Lung (tissue), 12 donors: ENCODE measurements around the gene AGMO. TPM values are rescaled to one million over a fixed set of nuclear protein-coding genes. Genes with fewer than 3 reads are reported as not detected.

Experiments used
- ATAC-seq: fragments of 200-7000 bp; cut with Tn5 transposase; one replicate; pipeline ENCODE4 v1.9.1; 2020; ENCODE audit warnings: moderate number of reproducible peaks; ENCODE audit not compliant: insufficient read depth, low FRiP score
- DNase-seq, 3 donors: peaks; one replicate each; pipeline ENCODE4 v3.0.0-alpha.2; 2013 to 2017
- H3K27ac ChIP-seq, 2 donors: one replicate each; pipeline ENCODE4 v1.5.1; 2013; ENCODE audit warnings: mild to moderate bottlenecking in 2 of 2, moderate library complexity in 2 of 2, control low read depth in 1 of 2, inconsistent platforms in 1 of 2, low read depth in 1 of 2, low read length in 1 of 2
- H3K27me3 ChIP-seq, 3 donors: one replicate each; pipeline ENCODE4 v1.5.1; 2013; ENCODE audit warnings: low read length in 2 of 3; ENCODE audit not compliant: control insufficient read depth in 3 of 3, insufficient read depth in 3 of 3
- H3K36me3 ChIP-seq, 4 donors: one replicate each; pipeline ENCODE4 v1.5.1; 2013; ENCODE audit warnings: low read length in 4 of 4, mild to moderate bottlenecking in 1 of 4, moderate library complexity in 1 of 4; ENCODE audit not compliant: control insufficient read depth in 4 of 4, insufficient read depth in 4 of 4
- H3K4me1 ChIP-seq, 5 donors: one replicate each; pipeline ENCODE4 v1.5.1; 2013; ENCODE audit warnings: low read length in 5 of 5, mild to moderate bottlenecking in 2 of 5, moderate library complexity in 1 of 5; ENCODE audit not compliant: control insufficient read depth in 5 of 5, insufficient read depth in 5 of 5
- H3K4me3 ChIP-seq: one replicate; pipeline ENCODE4 v1.5.1; 2013; ENCODE audit warnings: mild to moderate bottlenecking, control low read depth, moderate library complexity
- H3K9ac ChIP-seq, 2 donors: one replicate each; pipeline ENCODE4 v1.5.1; 2013; ENCODE audit warnings: low read length in 2 of 2, control low read depth in 1 of 2; ENCODE audit not compliant: insufficient read depth in 1 of 2
- H3K9me3 ChIP-seq, 4 donors: one replicate each; pipeline ENCODE4 v1.5.1; 2013; ENCODE audit warnings: low read length in 3 of 4, mild to moderate bottlenecking in 1 of 4, moderate library complexity in 1 of 4; ENCODE audit not compliant: control insufficient read depth in 4 of 4, insufficient read depth in 3 of 4
- CTCF ChIP-seq: IDR thresholded peaks from 2 replicates; pipeline ENCODE4 v1.5.1; 2012; ENCODE audit warnings: mild to moderate bottlenecking; ENCODE audit errors: control extremely low read depth, extremely low read depth
- WGBS, 2 donors: extraction: QIAGEN DNeasy Blood & Tissue Kit; methylation state at CpG; one replicate each; pipeline ENCODE4 v1.1.7; 2013; 5-methylcytosine and 5-hydroxymethylcytosine counted together
- polyA plus RNA-seq, 2 donors: library from polyadenylated mRNA; stranded (reverse); fragments of 200-250 nt; gene quantifications; one replicate each; pipeline ENCODE4 v1.2.1, GENCODE V29; 2013
- total RNA-seq, 2 donors: library from RNA; depleted of rRNA in 1 of 2; stranded (reverse); fragments of >200 nt in 1 of 2; gene quantifications; one replicate each; pipeline ENCODE4 v1.2.1, GENCODE V29; 2014 to 2021
- donor health status: control.
- donor health status: control.
- donor health status: Bipolar disorder and iron deficiency.
- donor health status: healthy.
- donor health status: DM: yes; HTN: yes; CAD: no.

AGMO gene
- total and polyA plus RNA-seq, 4 donors, result 0.03 to 0.74 (median 0.11) TPM

GRCh38 chr7:15397159-15397550 is 164.7 kb downstream of the AGMO start:
- DNase-seq, result no peak
- Histone ChIP-seq H3K9ac (no peak overlapping the region), H3K36me3 (no peaks in the 10 kb centered on the region), H3K9me3 (peaks cover 0 to 7% (median 0%) of the 10 kb centered on the region in 4 donors), H3K4me1 (no peaks in the 10 kb centered on the region), H3K27ac (no peak overlapping the region), H3K4me3 (no peak overlapping the region), H3K27me3 (no peaks in the 10 kb centered on the region)
- 94 to 96% methylated on average over 41 to 43 of the region's 43 CpGs for WGBS, 2 donors
- ATAC-seq, result no peak
- no peak for TF ChIP-seq CTCF

GRCh38 chr7:15396210-15397158 is 165.3 kb downstream of the AGMO start:
- no peaks in the 10 kb centered on the region for H3K36me3 ChIP-seq
- no peak overlapping the region for H3K4me3 ChIP-seq
- peaks cover 0 to 7% (median 0%) of the 10 kb centered on the region in 4 donors for H3K9me3 ChIP-seq
- H3K27me3 ChIP-seq, result no peaks in the 10 kb centered on the region
- no peak overlapping the region for H3K9ac ChIP-seq
- ATAC-seq, result no peak
- no peaks in the 10 kb centered on the region for H3K4me1 ChIP-seq
- 92 to 95% methylated on average over 24 of the region's 24 CpGs for WGBS, 2 donors
- H3K27ac ChIP-seq, result no peak overlapping the region
- TF ChIP-seq CTCF, result no peak
- DNase-seq, result no peak

- Histone ChIP-seq H3K36me3 (no peaks in the 10 kb centered on the region), H3K27me3 (no peaks in the 10 kb centered on the region), H3K9me3 (no peaks in the 10 kb centered on the region), H3K4me1 (no peaks in the 10 kb centered on the region), H3K9ac (no peak overlapping the region), H3K27ac (no peak overlapping the region), H3K4me3 (no peak overlapping the region)
- TF ChIP-seq CTCF, result no peak
- ATAC-seq (no peak), DNase-seq (no peak)
- 94 to 95% methylated on average over 1 of the region's 1 CpG for WGBS, 2 donors
Measured at GRCh38 chr7:15389073-15389472, 172.7 kb downstream of the AGMO start.
